ENCODE results near the gene RMDN2.

The RMDN2 gene

GRCh38 chr2:37925063-37925897 lies at the start of gene RMDN2:
RMDN2 (plus strand) TSS chr2:37925287; CDS start chr2:37929278, 3,991 bp downstream.
- peak; percentile 76 to 87 for DNase-seq

GRCh38 chr2:37875403-37875906 lies 49.6 kb upstream of the RMDN2 start:
- DNase-seq, result no peak

GRCh38 chr2:37876227-37876626 lies 48.9 kb upstream of the RMDN2 start:
- DNase-seq, result no peak

- DNase-seq, result peak in 1 of 2 donors; percentile 72
Observed at GRCh38 chr2:37877457-37878315, 47.4 kb upstream of the RMDN2 start.

- no peak for DNase-seq
Observed at GRCh38 chr2:37878536-37878935, 46.6 kb upstream of the RMDN2 start.

GRCh38 chr2:37880551-37880950 lies 44.5 kb upstream of the RMDN2 start:
- DNase-seq, result no peak

- no peak for DNase-seq
Observed at GRCh38 chr2:37881397-37881796, 43.7 kb upstream of the RMDN2 start.

GRCh38 chr2:37882036-37882435 lies 43.1 kb upstream of the RMDN2 start:
- DNase-seq, result no peak

GRCh38 chr2:37883518-37883917 lies 41.6 kb upstream of the RMDN2 start:
- DNase-seq, result no peak

GRCh38 chr2:37885329-37885993 lies 39.6 kb upstream of the RMDN2 start:
- DNase-seq, result no peak

- no peak for DNase-seq
Observed at GRCh38 chr2:37886745-37887144, 38.3 kb upstream of the RMDN2 start.

GRCh38 chr2:37887286-37887685 lies 37.8 kb upstream of the RMDN2 start:
- DNase-seq, result no peak

- peak; percentile 30 to 43 for DNase-seq
Observed at GRCh38 chr2:37890893-37891495, 34.1 kb upstream of the RMDN2 start.

GRCh38 chr2:37891846-37892435 lies 33.1 kb upstream of the RMDN2 start:
- no peak for DNase-seq

- no peak for DNase-seq
Observed at GRCh38 chr2:37892436-37893114, 32.5 kb upstream of the RMDN2 start.

- no peak for DNase-seq
Observed at GRCh38 chr2:37893327-37893726, 31.8 kb upstream of the RMDN2 start.

- no peak for DNase-seq
Observed at GRCh38 chr2:37894047-37894446, 31.0 kb upstream of the RMDN2 start.

- no peak for DNase-seq
Observed at GRCh38 chr2:37894601-37895000, 30.5 kb upstream of the RMDN2 start.

- DNase-seq, result peak in 1 of 2 donors; percentile 5
Observed at GRCh38 chr2:37895140-37895539, 29.9 kb upstream of the RMDN2 start.

- no peak for DNase-seq
Observed at GRCh38 chr2:37896319-37896718, 28.8 kb upstream of the RMDN2 start.

GRCh38 chr2:37897511-37897910 lies 27.6 kb upstream of the RMDN2 start:
- no peak for DNase-seq

- no peak for DNase-seq
Observed at GRCh38 chr2:37898448-37898847, 26.6 kb upstream of the RMDN2 start.

All from hippocampal formation (tissue), 2 donors.